ENCODE measurements around the gene HOXD11. TPM values are rescaled to one million over a fixed set of nuclear protein-coding genes. Genes with fewer than 3 reads are reported as not detected.
A peak's percentile ranks its signal among the peaks of the same experiment; 100 is the strongest.

Gene HOXD11
- total RNA-seq, 1 donor from 2014 or later: not detected

GRCh38 chr2:176128982-176129796 lies 22.1 kb downstream of the HOXD11 start, which contains the start of gene HOXD8:
Gene HOXD8 (plus strand): TSS chr2:176129705. CDS start chr2:176130367, 662 bp downstream.
- no peak within 1 kb of the TSS for H3K27ac Mint-ChIP-seq (ENCODE audit: unreplicated experiment)
- H3K4me1 Mint-ChIP-seq (ENCODE audit: low read depth): peaks cover 22% of the 10 kb centered on the region
- DNase-seq (ENCODE audit: low spot score): no peak
- peaks cover 3% of the 10 kb centered on the region for H3K36me3 Mint-ChIP-seq (ENCODE audit: low read depth)
- H3K27me3 Mint-ChIP-seq (ENCODE audit: low read depth): peaks cover 80% of the 10 kb centered on the region
- H3K9me3 Mint-ChIP-seq (ENCODE audit: low read depth): peaks cover 4% of the 10 kb centered on the region
- H3K4me3 Mint-ChIP-seq (ENCODE audit: unreplicated experiment): peak within 1 kb of the TSS; percentile 51
- TF ChIP-seq CTCF (IDR thresholded peaks at IDR 0.05): no peak

GRCh38 chr2:176129813-176130146 lies 22.7 kb downstream of the HOXD11 start:
- peak overlapping the region; percentile 51 for H3K4me3 Mint-ChIP-seq (ENCODE audit: unreplicated experiment)
- H3K36me3 Mint-ChIP-seq (ENCODE audit: low read depth): peaks cover 3% of the 10 kb centered on the region
- peaks cover 4% of the 10 kb centered on the region for H3K9me3 Mint-ChIP-seq (ENCODE audit: low read depth)
- peaks cover 22% of the 10 kb centered on the region for H3K4me1 Mint-ChIP-seq (ENCODE audit: low read depth)
- no peak for DNase-seq (ENCODE audit: low spot score)
- H3K27me3 Mint-ChIP-seq (ENCODE audit: low read depth): peaks cover 80% of the 10 kb centered on the region
- no peak overlapping the region for H3K27ac Mint-ChIP-seq (ENCODE audit: unreplicated experiment)
- TF ChIP-seq CTCF (IDR thresholded peaks at IDR 0.05): no peak

- peaks cover 23% of the 10 kb centered on the region for H3K4me1 Mint-ChIP-seq (ENCODE audit: low read depth)
- H3K27ac Mint-ChIP-seq (ENCODE audit: unreplicated experiment): no peak overlapping the region
Measured at GRCh38 chr2:176130147-176130956, 23.3 kb downstream of the HOXD11 start.

GRCh38 chr2:176130957-176131847 lies 24.1 kb downstream of the HOXD11 start:
- Mint-ChIP-seq H3K4me3 (ENCODE audit: unreplicated experiment) (peak overlapping the region; percentile 20), H3K27ac (ENCODE audit: unreplicated experiment) (no peak overlapping the region)
- TF ChIP-seq CTCF (IDR thresholded peaks at IDR 0.05): no peak

More at GRCh38 chr2:176130147-176130956, 23.3 kb downstream of the HOXD11 start:
- Mint-ChIP-seq H3K27me3 (ENCODE audit: low read depth) (peaks cover 80% of the 10 kb centered on the region), H3K4me3 (ENCODE audit: unreplicated experiment) (peak overlapping the region; percentile 20), H3K36me3 (ENCODE audit: low read depth) (peaks cover 4% of the 10 kb centered on the region), H3K9me3 (ENCODE audit: low read depth) (peaks cover 4% of the 10 kb centered on the region)
- DNase-seq (ENCODE audit: low spot score): no peak
- no peak for TF ChIP-seq CTCF (IDR thresholded peaks at IDR 0.05)

More at GRCh38 chr2:176130957-176131847, 24.1 kb downstream of the HOXD11 start:
- H3K36me3 Mint-ChIP-seq (ENCODE audit: low read depth): peaks cover 7% of the 10 kb centered on the region
- DNase-seq (ENCODE audit: low spot score): no peak
- H3K9me3 Mint-ChIP-seq (ENCODE audit: low read depth): peaks cover 4% of the 10 kb centered on the region
- peaks cover 80% of the 10 kb centered on the region for H3K27me3 Mint-ChIP-seq (ENCODE audit: low read depth)
- peaks cover 31% of the 10 kb centered on the region for H3K4me1 Mint-ChIP-seq (ENCODE audit: low read depth)
